Right cardiac atrium (tissue), 5 donors: ENCODE data around the gene IL1F10. TPM values are rescaled to one million over a fixed set of nuclear protein-coding genes. Genes with fewer than 3 reads are reported as not detected.

ENCODE experiments used
- ATAC-seq, 2 donors: fragments of 200-7000 bp; cut with Tn5 transposase; one replicate each; pipeline versions ENCODE4 v1.8.0 to v1.9.1; 2020; ENCODE audit warnings: moderate library complexity in 2 of 2, mild to moderate bottlenecking in 1 of 2
- DNase-seq, 3 donors: peaks; one replicate each; pipeline ENCODE4 v3.0.0-alpha.2; 2020
- H3K27ac ChIP-seq: one replicate; pipeline ENCODE4 v1.5.1; 2013; ENCODE audit warnings: mild to moderate bottlenecking, low read length, control low read depth, moderate library complexity
- H3K27me3 ChIP-seq: one replicate; pipeline ENCODE4 v1.6.1; 2013; ENCODE audit not compliant: control insufficient read depth, insufficient read depth
- H3K4me1 ChIP-seq: one replicate; pipeline ENCODE4 v1.6.1; 2013; ENCODE audit warnings: low read length; ENCODE audit not compliant: control insufficient read depth, insufficient read depth
- H3K4me3 ChIP-seq: one replicate; pipeline ENCODE4 v1.5.1; 2013; ENCODE audit warnings: low read length, control low read depth
- H3K9me3 ChIP-seq: one replicate; pipeline ENCODE4 v1.6.1; 2013; ENCODE audit warnings: low read length; ENCODE audit not compliant: control insufficient read depth
- WGBS: extraction: QIAGEN DNeasy Blood & Tissue Kit; methylation state at CpG from one replicate; pipeline ENCODE4 v1.1.7; 2013; 5-methylcytosine and 5-hydroxymethylcytosine counted together
- intact Hi-C, 4 donors: fragments of 100-400 bp; cut with DNase I; formaldehyde crosslinking; loops; one replicate each; pipeline versions ENCODE4 v1.11.0 to v1.14.0; 2022 to 2023
- polyA plus RNA-seq: library from polyadenylated mRNA; stranded (reverse); fragments of 200-250 nt; gene quantifications from one replicate; pipeline ENCODE4 v1.2.3, GENCODE V29; 2013
- total RNA-seq, 4 donors: library from RNA; stranded (reverse); fragmentation: NEBNext Ultra II Directional; extraction: Animal tissue kit (Norgen Biotek cat#: 25700); gene quantifications; one replicate each; pipeline ENCODE4 v1.2.1, GENCODE V29; 2021
- donor health status: healthy with polysubstance abuse.
- donor health status: DM: no; HTN: yes; CAD: no.
- donor health status: DM: no; HTN: no; CAD: no.
- donor health status: DM: no; HTN: yes; CAD: no; lungs with severe emphysema.
- donor health status: DM: yes; HTN: yes; CAD: no.

Gene IL1F10
- total and polyA plus RNA-seq, 5 donors = not detected

- H3K4me1 ChIP-seq = no peaks in the 10 kb centered on the region
- no peak overlapping the region for H3K4me3 ChIP-seq
- H3K9me3 ChIP-seq = no peaks in the 10 kb centered on the region
- 64% methylated on average over 1 of the region's 1 CpG for WGBS
- H3K27ac ChIP-seq = no peak overlapping the region
- no peak for DNase-seq
- intact Hi-C loops = no loop called here
- H3K27me3 ChIP-seq = no peaks in the 10 kb centered on the region
- no peak for ATAC-seq
These were observed 2.8 kb downstream of the IL1F10 start for GRCh38 chr2:113070606-113070975.

- no peak for DNase-seq
- 48% methylated on average over 4 of the region's 4 CpGs for WGBS
- no peak for ATAC-seq
- no peak overlapping the region for H3K4me3 ChIP-seq
- intact Hi-C loops = no loop called here
- H3K27ac ChIP-seq = no peak overlapping the region
- H3K4me1 ChIP-seq = no peaks in the 10 kb centered on the region
- H3K27me3 ChIP-seq = no peaks in the 10 kb centered on the region
- no peaks in the 10 kb centered on the region for H3K9me3 ChIP-seq
These were observed 4.8 kb downstream of the IL1F10 start for GRCh38 chr2:113072584-113072983.

- Histone ChIP-seq H3K4me3 (no peak overlapping the region), H3K27me3 (no peaks in the 10 kb centered on the region), H3K4me1 (no peaks in the 10 kb centered on the region), H3K27ac (no peak overlapping the region), H3K9me3 (no peaks in the 10 kb centered on the region)
- ATAC-seq = no peak
- 24% methylated on average over 3 of the region's 3 CpGs for WGBS
- no peak for DNase-seq
- intact Hi-C loops = no loop called here
These were observed 5.6 kb downstream of the IL1F10 start for GRCh38 chr2:113073325-113073834.

- no peak for ATAC-seq
- no peaks in the 10 kb centered on the region for H3K9me3 ChIP-seq
- no peaks in the 10 kb centered on the region for H3K27me3 ChIP-seq
- no peak for DNase-seq
- H3K4me1 ChIP-seq = no peaks in the 10 kb centered on the region
- intact Hi-C loops = no loop called here
- no peak overlapping the region for H3K4me3 ChIP-seq
- WGBS = 76% methylated on average over 5 of the region's 5 CpGs
- H3K27ac ChIP-seq = no peak overlapping the region
These were observed 7.3 kb downstream of the IL1F10 start for GRCh38 chr2:113075030-113075429.

- ATAC-seq (no peak), DNase-seq (no peak)
- Histone ChIP-seq H3K9me3 (no peaks in the 10 kb centered on the region), H3K27me3 (no peaks in the 10 kb centered on the region), H3K4me1 (no peaks in the 10 kb centered on the region), H3K4me3 (no peak overlapping the region), H3K27ac (no peak overlapping the region)
- 89% methylated on average over 3 of the region's 3 CpGs for WGBS
- intact Hi-C loops = no loop called here
These were observed 7.8 kb downstream of the IL1F10 start for GRCh38 chr2:113075600-113075999.

- DNase-seq = no peak
- 73% methylated on average over 3 of the region's 3 CpGs for WGBS
- ATAC-seq = no peak
- Histone ChIP-seq H3K27ac (no peak overlapping the region), H3K4me3 (no peak overlapping the region), H3K9me3 (no peaks in the 10 kb centered on the region), H3K4me1 (no peaks in the 10 kb centered on the region), H3K27me3 (no peaks in the 10 kb centered on the region)
- intact Hi-C loops = no loop called here
These were observed 9.3 kb downstream of the IL1F10 start for GRCh38 chr2:113076954-113077669.

- Histone ChIP-seq H3K27ac (no peak overlapping the region), H3K9me3 (no peaks in the 10 kb centered on the region), H3K4me1 (no peaks in the 10 kb centered on the region), H3K4me3 (no peak overlapping the region), H3K27me3 (no peaks in the 10 kb centered on the region)
- intact Hi-C loops = no loop called here
- ATAC-seq (no peak), DNase-seq (no peak)
- 88% methylated on average over 1 of the region's 1 CpG for WGBS
These were observed 10.2 kb downstream of the IL1F10 start for GRCh38 chr2:113077921-113078320.

GRCh38 chr2:113078350-113078839 lies 10.6 kb downstream of the IL1F10 start:
- Histone ChIP-seq H3K9me3 (no peaks in the 10 kb centered on the region), H3K27ac (no peak overlapping the region), H3K27me3 (no peaks in the 10 kb centered on the region), H3K4me3 (no peak overlapping the region), H3K4me1 (no peaks in the 10 kb centered on the region)
- WGBS = 59% methylated on average over 6 of the region's 6 CpGs
- DNase-seq (no peak), ATAC-seq (no peak)
- intact Hi-C loops = no loop called here

- Histone ChIP-seq H3K4me3 (no peak overlapping the region), H3K27me3 (no peaks in the 10 kb centered on the region), H3K4me1 (no peaks in the 10 kb centered on the region), H3K27ac (no peak overlapping the region), H3K9me3 (no peaks in the 10 kb centered on the region)
- DNase-seq (no peak), ATAC-seq (no peak)
- intact Hi-C loops = no loop called here
- 70% methylated on average over 4 of the region's 4 CpGs for WGBS
These were observed 11.4 kb downstream of the IL1F10 start for GRCh38 chr2:113079131-113079530.

GRCh38 chr2:113080134-113080533 lies 12.4 kb downstream of the IL1F10 start:
- no peaks in the 10 kb centered on the region for H3K4me1 ChIP-seq
- peak in 1 of 3 donors; percentile 52 for DNase-seq
- intact Hi-C loops = no loop called here
- H3K27ac ChIP-seq = no peak overlapping the region
- no peak for ATAC-seq
- H3K27me3 ChIP-seq = no peaks in the 10 kb centered on the region
- H3K4me3 ChIP-seq = no peak overlapping the region
- H3K9me3 ChIP-seq = no peaks in the 10 kb centered on the region
- 36% methylated on average over 9 of the region's 9 CpGs for WGBS

GRCh38 chr2:113081488-113082210 lies 13.9 kb downstream of the IL1F10 start:
- H3K9me3 ChIP-seq = no peaks in the 10 kb centered on the region
- H3K4me1 ChIP-seq = no peaks in the 10 kb centered on the region
- no peaks in the 10 kb centered on the region for H3K27me3 ChIP-seq
- H3K4me3 ChIP-seq = no peak overlapping the region
- no peak for ATAC-seq
- no peak overlapping the region for H3K27ac ChIP-seq
- intact Hi-C loops = no loop called here
- no peak for DNase-seq
- WGBS = 69% methylated on average over 2 of the region's 2 CpGs
